ENCODE results near the gene BRK1.
"Not testable (repeated sequence)": the region's sequence is repeated elsewhere in the genome, so short reads cannot be mapped to it uniquely, and the experiment has no call there.

The BRK1 gene

GRCh38 chr3:10149226-10149625 lies 33.8 kb downstream of the BRK1 start:
- DNase-seq = no peak

GRCh38 chr3:10150987-10151386 lies 35.5 kb downstream of the BRK1 start:
- DNase-seq = no peak

DNA sequence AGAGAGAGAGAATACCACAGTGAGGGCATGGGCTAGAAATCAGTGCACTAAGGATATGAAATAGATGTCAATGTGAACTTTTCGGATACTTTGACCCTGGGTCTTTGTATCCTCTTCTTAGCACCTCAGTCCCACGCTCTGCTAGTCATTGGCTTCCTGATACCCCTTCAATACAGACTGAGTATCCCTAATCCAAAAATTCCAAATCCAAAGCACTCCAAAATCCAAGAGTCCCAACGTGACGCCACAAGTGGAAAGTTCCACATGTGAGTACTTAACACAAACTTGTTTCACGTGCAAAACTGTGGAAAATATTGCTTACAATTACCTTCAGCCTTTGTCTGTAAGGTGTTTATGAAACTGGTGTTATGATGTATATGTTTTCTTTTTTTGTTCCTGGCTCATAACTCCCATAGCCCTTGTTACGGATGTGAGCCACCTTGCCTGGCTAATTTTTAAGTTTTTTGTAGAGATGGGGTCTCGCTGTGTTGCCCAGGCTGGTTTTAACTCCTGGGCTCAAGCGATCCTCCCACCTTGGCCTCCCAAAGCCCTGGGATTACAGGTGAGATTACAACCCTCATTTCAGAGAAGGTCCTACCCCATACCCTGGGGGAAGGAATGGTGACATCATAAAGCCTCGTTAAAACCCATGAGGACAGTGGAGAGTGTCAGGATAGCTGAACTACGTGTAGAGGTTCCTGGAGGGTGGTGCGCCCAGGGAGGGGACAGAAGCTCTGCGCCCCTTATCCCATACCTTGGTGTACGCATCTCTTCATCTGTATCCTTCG lies 39.1 kb downstream of the BRK1 start:
- no peak for DNase-seq

DNA sequence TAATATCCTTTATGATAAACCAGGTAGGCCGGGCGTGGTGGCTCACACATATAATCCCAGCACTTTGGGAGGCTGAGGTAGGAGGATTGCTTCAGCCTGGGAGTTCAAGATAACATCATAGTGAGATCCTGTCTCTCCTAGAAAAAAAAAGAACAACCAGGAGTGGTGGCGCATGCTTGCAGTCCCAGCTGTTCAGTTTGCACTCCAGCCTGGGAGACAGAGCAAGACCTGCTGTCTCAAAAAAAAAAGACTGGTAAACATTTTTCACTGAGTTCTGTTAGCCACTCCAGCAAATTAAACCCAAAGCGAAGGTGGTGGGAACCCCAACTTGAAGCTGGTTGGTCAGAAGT lies 39.6 kb downstream of the BRK1 start:
- no peak for DNase-seq

DNA sequence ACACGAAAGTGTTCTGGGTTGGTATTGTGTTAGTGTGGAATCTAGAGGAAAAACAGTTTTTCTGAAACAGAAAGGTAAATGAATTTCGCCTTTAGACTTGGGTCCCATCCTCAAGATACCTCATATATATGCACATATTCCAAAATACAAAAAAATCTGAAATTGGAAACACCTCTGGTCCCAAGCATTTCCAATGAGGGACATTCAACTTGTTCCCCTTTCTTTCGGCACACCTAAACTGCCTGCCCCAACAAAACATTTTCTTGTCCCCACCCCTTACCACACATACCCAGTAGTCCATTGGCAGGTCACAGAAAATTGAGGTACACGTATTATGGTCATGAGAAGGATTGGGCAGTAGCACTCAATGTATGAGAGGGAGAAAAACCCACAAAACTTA lies 40.2 kb downstream of the BRK1 start:
- DNase-seq = no peak

DNA sequence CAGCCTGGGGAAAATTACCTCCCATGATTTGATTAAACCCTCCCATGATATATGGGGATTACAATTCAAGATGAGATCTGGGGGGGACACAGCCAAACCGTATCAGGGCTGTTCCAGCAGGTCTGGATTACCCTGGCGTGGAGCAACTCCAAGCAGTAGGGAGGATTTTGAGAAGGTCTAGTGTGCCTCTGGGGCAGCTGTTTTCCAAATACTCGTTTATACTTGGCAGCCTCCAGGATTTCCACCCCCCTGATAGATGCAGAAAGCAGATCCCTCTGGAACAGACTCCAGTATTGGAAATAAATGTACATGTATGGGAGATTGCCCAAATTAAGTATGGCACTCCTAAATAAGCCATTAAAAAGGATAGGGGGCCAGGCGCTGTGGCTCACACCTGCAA lies 41.6 kb downstream of the BRK1 start:
- DNase-seq = no peak

DNA sequence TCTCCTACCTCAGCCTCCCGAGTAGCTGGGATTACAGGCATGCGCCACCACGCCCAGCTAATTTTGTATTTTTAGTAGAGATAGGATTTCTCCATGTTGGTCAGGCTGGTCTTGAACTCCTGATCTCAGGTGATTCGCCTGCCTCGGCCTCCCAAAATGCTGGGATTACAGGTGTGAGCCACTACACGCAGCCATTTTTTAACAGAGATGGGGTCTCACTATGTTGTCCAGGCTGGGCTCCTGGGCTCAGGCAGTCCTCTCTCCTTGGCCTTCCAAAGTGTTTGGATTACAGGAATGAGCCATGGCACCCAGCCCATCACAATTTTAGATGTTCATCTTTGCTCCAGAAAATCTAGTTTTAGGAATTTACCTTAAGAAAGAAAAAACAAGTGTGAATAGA lies 43.1 kb downstream of the BRK1 start:
- not testable (repeated sequence) for DNase-seq

DNA sequence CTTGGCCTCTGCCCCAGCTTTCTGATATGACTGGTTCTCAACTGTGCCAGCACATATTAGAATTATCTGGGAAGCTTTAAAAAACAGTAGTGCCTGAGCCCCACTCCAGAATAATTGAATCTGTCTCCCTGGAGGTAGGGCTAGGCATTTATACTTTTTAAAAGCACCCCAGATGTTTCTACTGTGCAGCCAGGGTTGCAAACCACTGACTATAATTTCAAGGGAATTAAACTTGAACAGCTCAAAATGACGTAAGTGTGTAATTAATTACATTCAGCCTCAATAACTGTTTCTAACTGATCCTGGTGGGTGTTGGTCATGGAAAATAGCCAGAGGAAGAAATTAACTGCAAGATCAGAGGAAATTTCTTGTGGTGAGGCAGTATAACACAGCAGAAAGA lies 44.9 kb downstream of the BRK1 start:
- DNase-seq = no peak

GRCh38 chr3:10160925-10161324 lies 45.5 kb downstream of the BRK1 start:
- no peak for DNase-seq

- no peak for DNase-seq
Measured at GRCh38 chr3:10162185-10162584, 46.7 kb downstream of the BRK1 start.

DNA sequence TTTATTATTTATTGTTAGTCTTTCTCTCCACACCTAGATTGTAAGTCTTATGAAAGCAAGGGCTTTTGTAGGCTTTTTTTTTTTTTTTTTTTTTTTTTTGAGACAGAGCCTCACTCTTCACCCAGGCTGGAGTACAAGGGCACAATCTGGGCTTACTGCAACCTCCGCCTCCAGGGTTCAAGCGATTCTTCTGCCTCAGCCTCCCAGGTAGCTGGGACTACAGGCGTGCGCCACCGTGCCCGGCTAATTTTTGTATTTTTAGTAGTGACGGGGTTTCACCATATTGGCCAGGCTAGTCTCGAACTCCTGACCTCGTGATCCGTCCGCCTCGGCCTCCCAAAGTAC lies 48.7 kb downstream of the BRK1 start:
- DNase-seq = not testable (repeated sequence)

GRCh38 chr3:10164546-10165393 lies 49.3 kb downstream of the BRK1 start, which contains the start of gene IRAK2:
TSS of gene IRAK2 (plus strand) at chr3:10164919. CDS start at chr3:10164955, 36 bp downstream.
- no peak for DNase-seq

DNA sequence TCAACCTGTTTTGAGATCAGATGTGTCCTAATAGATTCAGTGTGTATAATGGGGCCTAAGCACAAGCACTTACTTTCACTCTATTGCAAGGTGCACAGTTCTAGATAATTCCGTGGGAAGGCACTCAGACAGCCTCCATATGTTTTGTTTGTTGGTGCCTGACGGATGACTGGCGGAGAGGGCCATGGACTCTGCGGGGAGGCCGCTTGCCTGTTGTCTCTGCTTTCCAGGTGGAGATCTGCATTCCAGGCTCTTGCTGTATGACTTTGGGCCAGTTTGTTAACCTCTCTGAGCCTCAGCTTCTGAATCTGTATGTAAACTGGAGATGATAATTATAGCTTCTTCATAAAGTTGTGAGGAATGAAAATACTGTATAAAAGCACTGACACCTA lies 50.7 kb downstream of the BRK1 start:
- DNase-seq = no peak

- no peak for DNase-seq
Measured at GRCh38 chr3:10169000-10169496, 53.6 kb downstream of the BRK1 start.

DNA sequence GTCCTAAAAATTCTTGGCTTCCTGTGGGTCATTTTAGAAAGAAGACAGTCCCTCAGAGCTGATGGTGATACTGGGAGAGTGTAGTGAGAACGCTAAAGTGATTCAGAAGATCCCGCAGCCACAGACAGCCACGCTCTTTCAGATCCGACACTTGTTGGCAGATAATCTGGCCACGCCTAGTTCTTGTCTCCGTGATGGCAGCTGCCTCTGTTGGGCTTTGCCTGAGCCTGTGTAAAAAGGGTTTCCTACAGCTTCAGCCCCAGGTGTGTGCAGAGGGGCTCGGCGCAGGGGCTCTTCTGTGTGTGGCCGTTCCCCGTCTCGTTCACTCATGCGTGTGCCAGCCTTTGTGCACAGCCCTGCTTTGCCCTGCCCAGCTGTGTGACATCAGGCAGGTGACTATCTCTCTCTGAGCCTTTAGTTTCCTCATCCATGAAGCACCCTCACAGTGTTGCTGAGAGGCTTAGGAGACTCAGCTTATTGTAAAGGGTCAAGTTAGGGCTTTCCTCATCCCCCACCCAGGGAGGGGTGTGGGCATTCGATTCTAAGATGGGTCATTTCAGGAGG lies 55.5 kb downstream of the BRK1 start:
- no peak for DNase-seq

- DNase-seq = no peak
Measured at GRCh38 chr3:10173095-10173925, 57.8 kb downstream of the BRK1 start.

GRCh38 chr3:10173926-10174435 lies 58.5 kb downstream of the BRK1 start:
- DNase-seq = no peak

- DNase-seq = not testable (repeated sequence)
Measured at GRCh38 chr3:10175334-10175733, 59.9 kb downstream of the BRK1 start.

DNA sequence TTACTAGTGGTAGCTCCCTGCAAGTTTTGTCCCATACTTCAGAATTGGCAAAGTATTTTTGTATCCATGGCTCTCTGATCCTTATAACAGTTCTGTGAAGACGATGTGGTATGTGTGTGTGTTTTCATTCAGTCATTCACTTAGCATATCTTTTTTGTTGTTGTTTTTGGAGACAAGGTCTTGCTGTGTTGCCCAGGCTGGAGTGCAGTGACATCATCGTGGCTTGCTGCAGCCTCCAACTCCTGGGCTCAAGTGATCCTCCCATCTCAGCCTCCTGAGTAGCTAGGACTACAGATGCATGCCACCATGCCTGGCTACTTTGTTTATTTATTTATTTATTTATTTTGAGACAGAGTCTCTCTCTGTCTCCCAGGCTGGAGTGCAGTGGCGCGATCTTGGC lies 60.7 kb downstream of the BRK1 start:
- not testable (repeated sequence) for DNase-seq

All from NCI-H1417 treated with DMSO at 0.1 percent for 48 hours (cell line).